Lower leg skin (tissue), 4 donors: ENCODE measurements around the gene RUVBL2. TPM values are rescaled to one million over a fixed set of nuclear protein-coding genes. Genes with fewer than 3 reads are reported as not detected.

Experiments used
- DNase-seq, 2 donors: peaks; one replicate each; pipeline ENCODE4 v3.0.0-alpha.2; 2019; ENCODE audit warnings: low spot score in 2 of 2
- H3K4me3 ChIP-seq: fragments of 200-600 bp; sonication (generic); 2 replicates; pipeline ENCODE4 v1.5.1; 2017; ENCODE audit warnings: mild to moderate bottlenecking, low read depth; ENCODE audit not compliant: poor library complexity, severe bottlenecking
- CTCF ChIP-seq, 3 donors: fragments of 450-650 bp; IDR thresholded peaks; one replicate each; pipeline ENCODE4 v1.5.1; 2016; ENCODE audit warnings: antibody characterized with exemption in 3 of 3, mild to moderate bottlenecking in 3 of 3, moderate library complexity in 2 of 3
- POLR2A ChIP-seq, 2 donors: fragments of 450-650 bp; IDR thresholded peaks; one replicate each; pipeline ENCODE4 v1.6.1; 2016 to 2017; ENCODE audit warnings: antibody characterized with exemption in 2 of 2, mild to moderate bottlenecking in 1 of 2, moderate library complexity in 1 of 2
- WGBS, 2 donors: methylation state at CpG; one replicate each; pipeline ENCODE4 v1.1.5; 2018; 5-methylcytosine and 5-hydroxymethylcytosine counted together
- intact Hi-C: fragments of 100-400 bp; cut with DNase I; formaldehyde crosslinking; loops from one replicate; pipeline ENCODE4 v1.15.0; 2023; ENCODE audit warnings: low total_unique reads
- microRNA-seq, 2 donors: library from miRNA; unstranded; fragments of <30 nt; microRNA quantifications; one replicate each; pipeline ENCODE4, GENCODE V29; 2016; ENCODE audit warnings: borderline replicate concordance in 2 of 2, borderline number of aligned reads in 1 of 2
- total RNA-seq, 4 donors: library from RNA; depleted of rRNA; stranded (reverse); fragments of >200 nt; gene quantifications; one replicate each; pipeline ENCODE4 v1.1.0, GENCODE V29; 2016

The RUVBL2 gene
- total RNA-seq, 4 donors from 2014 or later: 61.3 to 83.8 (median 83.3) TPM

DNA sequence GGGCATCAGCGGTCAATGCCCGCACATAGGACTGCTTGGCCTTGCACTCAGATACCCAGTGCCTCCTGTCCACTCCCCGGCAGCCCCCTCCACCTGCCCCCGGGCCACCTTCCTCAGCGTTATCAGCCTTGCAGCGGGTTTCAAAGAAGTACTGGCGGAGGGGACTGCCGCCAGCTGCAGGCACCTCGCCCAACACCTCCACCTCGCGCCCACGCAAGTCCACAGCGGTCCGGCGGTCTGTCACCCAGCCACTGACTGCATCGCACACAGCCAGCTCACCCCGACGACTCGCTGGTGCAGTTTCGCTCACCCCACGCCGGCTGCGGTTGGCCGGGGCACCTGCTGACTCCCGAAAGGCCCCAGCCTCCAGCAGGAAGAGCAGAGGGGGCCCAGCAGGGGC is 67.8 kb downstream of the RUVBL2 start:
- TF ChIP-seq CTCF (IDR thresholded peaks at IDR 0.05) (no peak), POLR2A (IDR thresholded peaks at IDR 0.05) (no peak)
- DNase-seq: no peak
- intact Hi-C loops: no loop called here
- WGBS, 2 donors: 73 to 83% methylated on average over 22 to 23 of the region's 25 CpGs
- no peak overlapping the region for H3K4me3 ChIP-seq

- no peak for DNase-seq
- H3K4me3 ChIP-seq: no peak overlapping the region
- intact Hi-C loops: no loop called here
- whole genome bisulfite sequencing, 2 donors: 21 to 37% methylated on average over 8 to 10 of the region's 10 CpGs
- no peak for TF ChIP-seq CTCF (IDR thresholded peaks at IDR 0.05)
- TF ChIP-seq POLR2A (IDR thresholded peaks at IDR 0.05): no peak
These were observed 70.4 kb downstream of the RUVBL2 start for GRCh38 chr19:49064029-49064629.

GRCh38 chr19:49064768-49065611 is 71.3 kb downstream of the RUVBL2 start, which contains the start of gene NTF4:
TSS of gene NTF4 (minus strand) at chr19:49064818. CDS start at chr19:49061997, 2,821 bp downstream.
- intact Hi-C loops: no loop called here
- no peak for TF ChIP-seq POLR2A (IDR thresholded peaks at IDR 0.05)
- no peak for TF ChIP-seq CTCF (IDR thresholded peaks at IDR 0.05)
- H3K4me3 ChIP-seq: no peak within 1 kb of the TSS
- peak in 1 of 2 donors; percentile 89 for DNase-seq
- 5 to 9% methylated on average over 17 to 35 of the region's 53 CpGs for WGBS, 2 donors

Small RNA genes within 50 kb of the gene (microRNA-seq; reads per million reads assigned to microRNA genes)
- gene MIR6798: 0 reads per million in 2 donors

Other genes with a start within 250 kb of the RUVBL2 start
- not detected for gene IZUMO1, start 247.0 kb upstream of the RUVBL2 start, total RNA-seq
- gene FUT1, start 241.2 kb upstream of the RUVBL2 start, total RNA-seq: 1 to 10 TPM; 1.7 to 4.9 (median 3.5) TPM
- gene FGF21, start 238.4 kb upstream of the RUVBL2 start, total RNA-seq: not detected
- 10 to 100 TPM; 20.3 to 61.4 (median 38.6) TPM for gene BCAT2, start 182.9 kb upstream of the RUVBL2 start, total RNA-seq
- 1 to 10 TPM; 1.6 to 6.6 (median 5.4) TPM for gene HSD17B14, start 157.4 kb upstream of the RUVBL2 start, total RNA-seq
- gene PLEKHA4, start 125.3 kb upstream of the RUVBL2 start, total RNA-seq: 1 to 10 TPM; 2.9 to 7.2 (median 6.3) TPM
- gene PPP1R15A, start 121.5 kb upstream of the RUVBL2 start, total RNA-seq: 100 to 1,000 TPM in 1 of 4 donors, 10 to 100 TPM in 3; 91.6 to 152 (median 97.5) TPM
- not detected for gene TULP2, start 95.1 kb upstream of the RUVBL2 start, total RNA-seq
- gene NUCB1, start 93.6 kb upstream of the RUVBL2 start, total RNA-seq: 100 to 1,000 TPM; 162 to 269 (median 189) TPM
- gene DHDH, start 60.2 kb upstream of the RUVBL2 start, total RNA-seq: not detected
- gene BAX, start 39.0 kb upstream of the RUVBL2 start, total RNA-seq: 10 to 100 TPM; 15.5 to 36.3 (median 31.1) TPM
- 1,000 to 10,000 TPM; 1,012 to 1,617 (median 1,174) TPM for gene FTL, start 28.6 kb upstream of the RUVBL2 start, total RNA-seq
- 10 to 100 TPM; 16.4 to 33.3 (median 20.5) TPM for gene GYS1, start 578 bp upstream of the RUVBL2 start, total RNA-seq
- gene LHB, start 23.2 kb downstream of the RUVBL2 start, total RNA-seq: 1 to 10 TPM in 3 of 4 donors, not detected in 1; 1.2 to 4.2 (median 1.8) TPM
- gene CGB3, start 30.4 kb downstream of the RUVBL2 start, total RNA-seq: not detected
- gene CGB2, start 38.0 kb downstream of the RUVBL2 start, total RNA-seq: not detected
- gene CGB1, start 43.0 kb downstream of the RUVBL2 start, total RNA-seq: 1 to 10 TPM in 1 of 4 donors, not detected in 3; 2.2 TPM
- gene CGB5, start 50.0 kb downstream of the RUVBL2 start, total RNA-seq: not detected
- not detected for gene CGB8, start 55.2 kb downstream of the RUVBL2 start, total RNA-seq
- 1 to 10 TPM; 1.0 to 8.8 (median 2.2) TPM for gene CGB7, start 63.9 kb downstream of the RUVBL2 start, total RNA-seq
- gene NTF4, start 70.9 kb downstream of the RUVBL2 start, total RNA-seq: 10 to 100 TPM in 1 of 4 donors, 1 to 10 TPM in 3; 7.4 to 16.8 (median 8.4) TPM
- gene KCNA7, start 78.8 kb downstream of the RUVBL2 start, total RNA-seq: under 1 TPM in 1 of 4 donors, not detected in 3; 0.06 TPM
- gene SNRNP70, start 91.6 kb downstream of the RUVBL2 start, total RNA-seq: 100 to 1,000 TPM; 172 to 375 (median 285) TPM
- gene LIN7B, start 120.5 kb downstream of the RUVBL2 start, total RNA-seq: 10 to 100 TPM; 53.9 to 62.5 (median 54.7) TPM
- gene C19orf73, start 125.3 kb downstream of the RUVBL2 start, total RNA-seq: 10 to 100 TPM in 1 of 4 donors, 1 to 10 TPM in 3; 4.9 to 11.2 (median 8.9) TPM
- gene PPFIA3, start 125.7 kb downstream of the RUVBL2 start, total RNA-seq: 10 to 100 TPM; 52.3 to 78.1 (median 64.4) TPM
- gene HRC, start 161.5 kb downstream of the RUVBL2 start, total RNA-seq: 1 to 10 TPM; 1.1 to 4.0 (median 1.2) TPM
- 10 to 100 TPM; 50.7 to 76.2 (median 70.3) TPM for gene TRPM4, start 163.9 kb downstream of the RUVBL2 start, total RNA-seq